Measurements from ENCODE around the gene DDX56.

Gene DDX56

DNA sequence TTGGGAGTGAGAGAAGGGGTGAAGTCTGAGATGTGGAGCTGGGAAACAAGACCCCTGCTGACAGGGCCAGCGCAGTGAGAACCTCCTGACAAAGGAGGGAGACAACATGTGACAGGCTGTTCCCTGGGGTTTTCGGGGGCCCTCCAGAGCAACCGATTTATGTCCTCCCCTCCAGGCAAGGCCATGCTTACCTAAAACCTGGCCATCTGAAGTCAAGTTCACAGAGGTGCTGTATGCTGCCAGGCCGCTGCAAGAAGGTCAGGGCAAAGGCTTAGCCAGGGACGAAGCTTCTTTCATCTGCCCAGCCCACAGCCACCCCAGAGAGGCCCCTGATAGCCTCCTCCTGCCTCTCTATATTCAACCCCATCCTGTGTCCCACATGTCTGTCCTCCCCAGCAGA lies 53.1 kb downstream of the DDX56 start:
- Histone ChIP-seq H3K27ac (ENCODE audit: low read depth, low read length) (no peak overlapping the region), H3F3A (ENCODE audit: control insufficient read depth, insufficient read depth) (no peaks in the 10 kb centered on the region), H3K79me2 (ENCODE audit: control insufficient read depth, low read length) (no peaks in the 10 kb centered on the region), H3K9me2 (replicated peaks; ENCODE audit: control insufficient read depth, low read length) (no peaks in the 10 kb centered on the region), H3K4me1 (ENCODE audit: control insufficient read depth, low read length) (no peaks in the 10 kb centered on the region), H3K36me3 (ENCODE audit: control insufficient read depth, low read length) (no peaks in the 10 kb centered on the region), H3K9me3 (ENCODE audit: control insufficient read depth, insufficient read depth, low read length) (no peaks in the 10 kb centered on the region), H3K27me3 (ENCODE audit: control insufficient read depth, low read length) (peaks cover 18% of the 10 kb centered on the region; the same call in 1 of the 2 replicates), H4K20me1 (ENCODE audit: control insufficient read depth, insufficient read depth, low read depth, low read length) (no peaks in the 10 kb centered on the region), H3K4me3 (ENCODE audit: low read length) (no peak overlapping the region), H3K4me2 (ENCODE audit: low read length) (no peak overlapping the region)
- TF ChIP-seq, protein P1, sequence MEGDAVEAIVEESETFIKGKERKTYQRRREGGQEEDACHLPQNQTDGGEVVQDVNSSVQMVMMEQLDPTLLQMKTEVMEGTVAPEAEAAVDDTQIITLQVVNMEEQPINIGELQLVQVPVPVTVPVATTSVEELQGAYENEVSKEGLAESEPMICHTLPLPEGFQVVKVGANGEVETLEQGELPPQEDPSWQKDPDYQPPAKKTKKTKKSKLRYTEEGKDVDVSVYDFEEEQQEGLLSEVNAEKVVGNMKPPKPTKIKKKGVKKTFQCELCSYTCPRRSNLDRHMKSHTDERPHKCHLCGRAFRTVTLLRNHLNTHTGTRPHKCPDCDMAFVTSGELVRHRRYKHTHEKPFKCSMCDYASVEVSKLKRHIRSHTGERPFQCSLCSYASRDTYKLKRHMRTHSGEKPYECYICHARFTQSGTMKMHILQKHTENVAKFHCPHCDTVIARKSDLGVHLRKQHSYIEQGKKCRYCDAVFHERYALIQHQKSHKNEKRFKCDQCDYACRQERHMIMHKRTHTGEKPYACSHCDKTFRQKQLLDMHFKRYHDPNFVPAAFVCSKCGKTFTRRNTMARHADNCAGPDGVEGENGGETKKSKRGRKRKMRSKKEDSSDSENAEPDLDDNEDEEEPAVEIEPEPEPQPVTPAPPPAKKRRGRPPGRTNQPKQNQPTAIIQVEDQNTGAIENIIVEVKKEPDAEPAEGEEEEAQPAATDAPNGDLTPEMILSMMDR (IDR thresholded peaks at IDR 0.05; ENCODE audit: low read depth, low read length, poor library complexity, severe bottlenecking), result no peak
- no peak for TF ChIP-seq EZH2phosphoT487 (IDR thresholded peaks at IDR 0.05; ENCODE audit: borderline replicate concordance, low read length)

DNA sequence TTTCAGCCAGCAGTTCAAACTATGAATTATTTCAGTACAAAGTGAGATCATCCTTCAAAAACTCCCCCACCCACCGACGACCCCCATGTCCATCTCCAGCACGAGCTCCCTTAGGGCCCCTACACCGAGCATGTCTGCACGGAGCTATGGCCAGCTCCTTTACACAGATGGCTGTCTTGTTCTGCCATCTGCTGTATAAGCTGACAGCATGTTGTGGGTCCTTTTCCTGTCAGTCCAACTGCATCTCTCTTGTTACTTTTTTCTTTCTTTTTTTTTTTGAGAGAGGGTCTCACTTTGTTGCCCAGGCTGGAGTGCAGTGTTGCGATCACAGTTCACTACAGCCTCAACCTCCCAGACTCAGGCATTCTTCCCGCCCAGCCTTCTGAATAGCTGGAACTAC lies 54.2 kb downstream of the DDX56 start:
- TF ChIP-seq, protein P1 (IDR thresholded peaks at IDR 0.05; ENCODE audit: low read depth, low read length, poor library complexity, severe bottlenecking), result no peak
- TF ChIP-seq EZH2phosphoT487 (IDR thresholded peaks at IDR 0.05; ENCODE audit: borderline replicate concordance, low read length), result no peak
- Histone ChIP-seq H3F3A (ENCODE audit: control insufficient read depth, insufficient read depth) (no peaks in the 10 kb centered on the region), H3K9me2 (replicated peaks; ENCODE audit: control insufficient read depth, low read length) (no peaks in the 10 kb centered on the region), H3K27ac (ENCODE audit: low read depth, low read length) (no peak overlapping the region), H3K4me2 (ENCODE audit: low read length) (no peak overlapping the region), H3K79me2 (ENCODE audit: control insufficient read depth, low read length) (no peaks in the 10 kb centered on the region), H3K27me3 (ENCODE audit: control insufficient read depth, low read length) (peaks cover 18% of the 10 kb centered on the region; the same call in 1 of the 2 replicates), H3K4me3 (ENCODE audit: low read length) (no peak overlapping the region), H3K4me1 (ENCODE audit: control insufficient read depth, low read length) (no peaks in the 10 kb centered on the region), H4K20me1 (ENCODE audit: control insufficient read depth, insufficient read depth, low read depth, low read length) (no peaks in the 10 kb centered on the region), H3K9me3 (ENCODE audit: control insufficient read depth, insufficient read depth, low read length) (no peaks in the 10 kb centered on the region), H3K36me3 (ENCODE audit: control insufficient read depth, low read length) (no peaks in the 10 kb centered on the region)

DNA sequence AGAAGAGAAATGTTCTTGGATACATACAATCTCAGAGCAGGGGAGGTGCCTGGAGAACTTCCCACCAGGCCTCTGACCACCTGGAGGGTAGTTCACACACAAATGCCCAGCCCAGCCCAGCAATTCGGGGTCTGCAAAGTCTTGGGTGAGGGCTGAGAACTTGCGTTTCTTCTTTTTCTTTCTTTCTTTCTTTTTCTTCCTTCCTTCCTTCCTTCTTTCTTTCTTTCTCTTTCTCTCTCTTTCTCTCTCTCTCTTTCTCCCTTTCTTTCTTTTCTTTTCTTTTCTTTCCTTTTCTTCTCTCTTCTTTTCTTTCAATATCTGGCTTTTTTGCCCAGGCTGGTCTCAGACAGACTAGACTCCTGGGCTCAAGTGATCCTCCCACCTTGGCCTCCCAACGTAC lies 54.9 kb downstream of the DDX56 start:
- H3K27ac ChIP-seq (ENCODE audit: low read depth, low read length), result no peak overlapping the region
- no peaks in the 10 kb centered on the region for H3K36me3 ChIP-seq (ENCODE audit: control insufficient read depth, low read length)
- no peaks in the 10 kb centered on the region for H4K20me1 ChIP-seq (ENCODE audit: control insufficient read depth, insufficient read depth, low read depth, low read length)
- peaks cover 18% of the 10 kb centered on the region; the same call in 1 of the 2 replicates for H3K27me3 ChIP-seq (ENCODE audit: control insufficient read depth, low read length)
- H3K4me3 ChIP-seq (ENCODE audit: low read length), result no peak overlapping the region
- no peaks in the 10 kb centered on the region for H3K9me3 ChIP-seq (ENCODE audit: control insufficient read depth, insufficient read depth, low read length)
- TF ChIP-seq, protein P1 (IDR thresholded peaks at IDR 0.05; ENCODE audit: low read depth, low read length, poor library complexity, severe bottlenecking), result no peak
- no peak for TF ChIP-seq EZH2phosphoT487 (IDR thresholded peaks at IDR 0.05; ENCODE audit: borderline replicate concordance, low read length)
- H3K4me2 ChIP-seq (ENCODE audit: low read length), result no peak overlapping the region
- H3K9me2 ChIP-seq (replicated peaks; ENCODE audit: control insufficient read depth, low read length), result no peaks in the 10 kb centered on the region
- no peaks in the 10 kb centered on the region for H3K79me2 ChIP-seq (ENCODE audit: control insufficient read depth, low read length)
- H3F3A ChIP-seq (ENCODE audit: control insufficient read depth, insufficient read depth), result no peaks in the 10 kb centered on the region
- H3K4me1 ChIP-seq (ENCODE audit: control insufficient read depth, low read length), result no peaks in the 10 kb centered on the region
